ENCODE data around the gene CDH23.

DNA sequence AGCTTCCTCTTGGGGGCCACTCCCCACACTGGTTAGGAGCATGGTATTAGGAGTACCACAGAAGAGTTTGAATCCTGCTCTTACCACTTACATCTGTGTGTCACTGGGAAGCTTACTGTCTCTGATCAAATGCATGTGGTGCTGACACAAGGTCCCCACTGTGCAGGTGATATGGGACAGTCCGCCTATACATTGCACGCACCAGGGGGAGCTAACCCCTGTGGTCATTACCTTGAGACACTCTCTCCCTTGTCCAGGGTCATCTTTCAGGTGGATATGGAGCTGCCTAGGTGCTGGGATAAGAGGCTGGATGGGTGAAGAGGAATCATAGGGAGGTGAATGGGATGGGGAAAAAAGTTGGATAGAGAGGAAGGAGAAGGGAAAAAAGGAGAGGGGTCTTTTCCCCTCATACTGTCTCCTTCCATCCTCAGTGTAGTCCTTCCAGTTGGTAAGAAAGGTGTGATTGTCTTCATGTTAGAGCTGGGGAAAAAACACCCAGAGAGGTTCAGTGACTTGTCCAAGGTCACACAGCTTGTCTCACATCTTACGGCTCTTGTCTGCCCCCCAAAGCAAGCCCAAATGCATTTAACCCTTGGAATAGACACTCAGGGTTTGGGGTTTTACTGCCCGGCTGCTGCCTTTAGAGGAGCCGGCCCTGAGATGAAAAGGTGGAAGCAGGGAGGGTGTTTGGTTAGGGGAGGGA is 125.9 kb downstream of the CDH23 start:
- TF ChIP-seq HOXB13 (CRISPR knock-in tag; IDR thresholded peaks at IDR 0.05; ENCODE audit: low read depth) = no peak
- TF ChIP-seq, protein P1, sequence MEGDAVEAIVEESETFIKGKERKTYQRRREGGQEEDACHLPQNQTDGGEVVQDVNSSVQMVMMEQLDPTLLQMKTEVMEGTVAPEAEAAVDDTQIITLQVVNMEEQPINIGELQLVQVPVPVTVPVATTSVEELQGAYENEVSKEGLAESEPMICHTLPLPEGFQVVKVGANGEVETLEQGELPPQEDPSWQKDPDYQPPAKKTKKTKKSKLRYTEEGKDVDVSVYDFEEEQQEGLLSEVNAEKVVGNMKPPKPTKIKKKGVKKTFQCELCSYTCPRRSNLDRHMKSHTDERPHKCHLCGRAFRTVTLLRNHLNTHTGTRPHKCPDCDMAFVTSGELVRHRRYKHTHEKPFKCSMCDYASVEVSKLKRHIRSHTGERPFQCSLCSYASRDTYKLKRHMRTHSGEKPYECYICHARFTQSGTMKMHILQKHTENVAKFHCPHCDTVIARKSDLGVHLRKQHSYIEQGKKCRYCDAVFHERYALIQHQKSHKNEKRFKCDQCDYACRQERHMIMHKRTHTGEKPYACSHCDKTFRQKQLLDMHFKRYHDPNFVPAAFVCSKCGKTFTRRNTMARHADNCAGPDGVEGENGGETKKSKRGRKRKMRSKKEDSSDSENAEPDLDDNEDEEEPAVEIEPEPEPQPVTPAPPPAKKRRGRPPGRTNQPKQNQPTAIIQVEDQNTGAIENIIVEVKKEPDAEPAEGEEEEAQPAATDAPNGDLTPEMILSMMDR (IDR thresholded peaks at IDR 0.05) = no peak
- TF ChIP-seq RCOR1 (IDR thresholded peaks at IDR 0.05; ENCODE audit: low read depth, low read length) = no peak
- no peak for TF ChIP-seq PBX3 (IDR thresholded peaks at IDR 0.05)
- no peak for TF ChIP-seq JUNB (IDR thresholded peaks at IDR 0.05)
- TF ChIP-seq MYC (IDR thresholded peaks at IDR 0.05; ENCODE audit: borderline replicate concordance, low read length) = no peak
- no peak for TF ChIP-seq MAFK (IDR thresholded peaks at IDR 0.05; ENCODE audit: partially characterized antibody)

Measured in A549 (cell line).